D721Med (cell line): ENCODE measurements around the gene KRT76.

Source experiments
- DNase-seq: peaks from one replicate; pipeline ENCODE4 v3.0.0; 2011; ENCODE audit warnings: low spot score; ENCODE audit not compliant: insufficient read length
- FAIRE-seq: peaks from 2 replicates; lab custom pipeline; 2011; peaks lifted over from hg19 to GRCh38; lab: Jason Lieb, UNC
- TF ChIP-seq, protein P1 (sequence below): IDR thresholded peaks from 2 replicates; pipeline ENCODE4 v1.5.1; 2012; ENCODE audit warnings: mild to moderate bottlenecking, control low read depth; ENCODE audit not compliant: insufficient read depth; ENCODE audit errors: missing control alignments

The KRT76 gene

GRCh38 chr12:52722680-52723079 lies 54.5 kb downstream of the KRT76 start:
- TF ChIP-seq, protein P1, sequence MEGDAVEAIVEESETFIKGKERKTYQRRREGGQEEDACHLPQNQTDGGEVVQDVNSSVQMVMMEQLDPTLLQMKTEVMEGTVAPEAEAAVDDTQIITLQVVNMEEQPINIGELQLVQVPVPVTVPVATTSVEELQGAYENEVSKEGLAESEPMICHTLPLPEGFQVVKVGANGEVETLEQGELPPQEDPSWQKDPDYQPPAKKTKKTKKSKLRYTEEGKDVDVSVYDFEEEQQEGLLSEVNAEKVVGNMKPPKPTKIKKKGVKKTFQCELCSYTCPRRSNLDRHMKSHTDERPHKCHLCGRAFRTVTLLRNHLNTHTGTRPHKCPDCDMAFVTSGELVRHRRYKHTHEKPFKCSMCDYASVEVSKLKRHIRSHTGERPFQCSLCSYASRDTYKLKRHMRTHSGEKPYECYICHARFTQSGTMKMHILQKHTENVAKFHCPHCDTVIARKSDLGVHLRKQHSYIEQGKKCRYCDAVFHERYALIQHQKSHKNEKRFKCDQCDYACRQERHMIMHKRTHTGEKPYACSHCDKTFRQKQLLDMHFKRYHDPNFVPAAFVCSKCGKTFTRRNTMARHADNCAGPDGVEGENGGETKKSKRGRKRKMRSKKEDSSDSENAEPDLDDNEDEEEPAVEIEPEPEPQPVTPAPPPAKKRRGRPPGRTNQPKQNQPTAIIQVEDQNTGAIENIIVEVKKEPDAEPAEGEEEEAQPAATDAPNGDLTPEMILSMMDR: no peak
- no peak for FAIRE-seq

DNA sequence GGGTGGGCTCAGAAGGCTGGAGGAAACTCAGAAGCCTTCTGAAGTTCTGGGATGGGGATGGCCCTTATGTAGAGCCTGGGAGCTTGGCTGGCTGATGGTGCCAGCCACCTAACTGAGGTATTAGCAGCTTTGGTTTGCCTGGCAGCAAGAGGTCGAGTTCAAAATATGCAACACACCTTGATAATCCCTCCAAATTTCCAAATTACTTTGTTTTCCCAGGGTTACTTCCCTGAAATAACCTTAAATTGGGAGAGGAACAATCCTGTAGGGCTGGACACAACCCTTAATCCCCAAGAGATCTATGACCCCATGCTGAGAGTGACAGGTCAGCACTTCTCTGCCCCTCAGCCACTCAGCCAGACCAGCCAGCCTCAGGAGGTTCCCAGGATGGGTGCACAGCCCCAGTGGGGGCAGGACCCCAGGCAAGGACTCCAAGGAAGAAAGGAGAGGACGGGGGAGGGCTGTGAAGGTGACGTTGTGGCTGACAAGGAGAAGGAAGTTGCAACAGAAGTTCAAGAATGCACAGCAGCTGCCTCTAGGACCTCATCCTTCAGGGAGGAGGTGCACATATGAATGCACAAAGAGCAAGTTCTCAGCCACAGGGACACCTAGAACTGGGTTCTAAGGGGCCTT lies 55.2 kb downstream of the KRT76 start:
- TF ChIP-seq, protein P1: no peak
- no peak for DNase-seq
- no peak for FAIRE-seq

More at GRCh38 chr12:52722680-52723079, 54.5 kb downstream of the KRT76 start:
- DNase-seq: no peak

DNA sequence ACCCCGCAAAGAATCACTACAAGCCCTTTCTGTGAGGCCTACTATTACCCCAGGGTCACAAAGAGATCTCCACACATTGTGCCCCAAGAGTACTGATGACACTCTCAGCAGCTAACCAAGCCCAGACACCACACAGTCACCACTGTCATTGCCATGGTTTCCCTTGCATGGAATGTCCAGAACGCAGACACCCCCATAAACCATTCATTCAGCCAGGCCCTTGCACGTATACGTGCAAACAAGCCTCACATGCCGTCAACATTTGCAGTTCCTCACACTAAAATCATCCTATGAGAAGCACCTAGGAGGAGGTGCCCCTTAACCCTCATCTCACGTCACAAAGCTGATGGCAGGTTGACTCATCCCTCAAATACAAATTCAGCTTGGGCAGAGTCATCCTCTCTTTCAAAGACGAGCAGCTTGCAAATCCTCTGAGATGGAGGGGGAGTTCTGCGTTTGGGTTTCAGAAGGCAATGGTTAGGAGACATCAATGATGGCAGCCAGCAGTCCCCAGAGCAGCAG lies 56.7 kb downstream of the KRT76 start:
- DNase-seq (no peak), FAIRE-seq (no peak)
- TF ChIP-seq, protein P1: no peak
